ENCODE data around the gene MPDU1. TPM values are rescaled to one million over a fixed set of nuclear protein-coding genes. Genes with fewer than 3 reads are reported as not detected.
A peak's percentile ranks its signal among the peaks of the same experiment; 100 is the strongest.

Gene MPDU1
- total RNA-seq, 1 donor from 2014 or later, result 35.9 TPM

GRCh38 chr17:7587420-7588151 is 3.9 kb downstream of the MPDU1 start:
- Mint-ChIP-seq H3K4me1 (ENCODE audit: low read depth) (peaks cover 51% of the 10 kb centered on the region), H3K27me3 (ENCODE audit: low read depth) (no peaks in the 10 kb centered on the region), H3K27ac (ENCODE audit: unreplicated experiment) (peak overlapping the region; percentile 92), H3K9me3 (ENCODE audit: low read depth) (no peaks in the 10 kb centered on the region), H3K36me3 (ENCODE audit: low read depth) (peaks cover 16% of the 10 kb centered on the region), H3K4me3 (ENCODE audit: unreplicated experiment) (peak overlapping the region; percentile 47)
- TF ChIP-seq, protein P1, sequence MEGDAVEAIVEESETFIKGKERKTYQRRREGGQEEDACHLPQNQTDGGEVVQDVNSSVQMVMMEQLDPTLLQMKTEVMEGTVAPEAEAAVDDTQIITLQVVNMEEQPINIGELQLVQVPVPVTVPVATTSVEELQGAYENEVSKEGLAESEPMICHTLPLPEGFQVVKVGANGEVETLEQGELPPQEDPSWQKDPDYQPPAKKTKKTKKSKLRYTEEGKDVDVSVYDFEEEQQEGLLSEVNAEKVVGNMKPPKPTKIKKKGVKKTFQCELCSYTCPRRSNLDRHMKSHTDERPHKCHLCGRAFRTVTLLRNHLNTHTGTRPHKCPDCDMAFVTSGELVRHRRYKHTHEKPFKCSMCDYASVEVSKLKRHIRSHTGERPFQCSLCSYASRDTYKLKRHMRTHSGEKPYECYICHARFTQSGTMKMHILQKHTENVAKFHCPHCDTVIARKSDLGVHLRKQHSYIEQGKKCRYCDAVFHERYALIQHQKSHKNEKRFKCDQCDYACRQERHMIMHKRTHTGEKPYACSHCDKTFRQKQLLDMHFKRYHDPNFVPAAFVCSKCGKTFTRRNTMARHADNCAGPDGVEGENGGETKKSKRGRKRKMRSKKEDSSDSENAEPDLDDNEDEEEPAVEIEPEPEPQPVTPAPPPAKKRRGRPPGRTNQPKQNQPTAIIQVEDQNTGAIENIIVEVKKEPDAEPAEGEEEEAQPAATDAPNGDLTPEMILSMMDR (IDR thresholded peaks at IDR 0.05), result no peak
- DNase-seq (ENCODE audit: low spot score), result no peak

GRCh38 chr17:7588553-7589203 is 5.0 kb downstream of the MPDU1 start:
- Mint-ChIP-seq H3K9me3 (ENCODE audit: low read depth) (no peaks in the 10 kb centered on the region), H3K27me3 (ENCODE audit: low read depth) (no peaks in the 10 kb centered on the region), H3K4me1 (ENCODE audit: low read depth) (peaks cover 46% of the 10 kb centered on the region), H3K4me3 (ENCODE audit: unreplicated experiment) (no peak overlapping the region), H3K27ac (ENCODE audit: unreplicated experiment) (peak overlapping the region; percentile 92), H3K36me3 (ENCODE audit: low read depth) (peaks cover 23% of the 10 kb centered on the region)
- no peak for DNase-seq (ENCODE audit: low spot score)
- TF ChIP-seq, protein P1 (IDR thresholded peaks at IDR 0.05), result no peak

- peak; percentile 97 for DNase-seq (ENCODE audit: low spot score)
- H3K9me3 Mint-ChIP-seq (ENCODE audit: low read depth), result no peaks in the 10 kb centered on the region
- no peaks in the 10 kb centered on the region for H3K27me3 Mint-ChIP-seq (ENCODE audit: low read depth)
- H3K4me1 Mint-ChIP-seq (ENCODE audit: low read depth), result peaks cover 45% of the 10 kb centered on the region
- H3K27ac Mint-ChIP-seq (ENCODE audit: unreplicated experiment), result no peak overlapping the region
- H3K4me3 Mint-ChIP-seq (ENCODE audit: unreplicated experiment), result no peak overlapping the region
- TF ChIP-seq, protein P1 (IDR thresholded peaks at IDR 0.05), result peak; percentile 87
- H3K36me3 Mint-ChIP-seq (ENCODE audit: low read depth), result peaks cover 30% of the 10 kb centered on the region
Measured at GRCh38 chr17:7589204-7589868, 5.7 kb downstream of the MPDU1 start.

- Mint-ChIP-seq H3K4me1 (ENCODE audit: low read depth) (peaks cover 37% of the 10 kb centered on the region), H3K36me3 (ENCODE audit: low read depth) (peaks cover 33% of the 10 kb centered on the region), H3K4me3 (ENCODE audit: unreplicated experiment) (no peak within 1 kb of the TSS), H3K27me3 (ENCODE audit: low read depth) (no peaks in the 10 kb centered on the region), H3K9me3 (ENCODE audit: low read depth) (no peaks in the 10 kb centered on the region), H3K27ac (ENCODE audit: unreplicated experiment) (peak within 1 kb of the TSS; percentile 95)
- TF ChIP-seq, protein P1 (IDR thresholded peaks at IDR 0.05), result no peak
- no peak for DNase-seq (ENCODE audit: low spot score)
Measured at GRCh38 chr17:7589891-7590691, 6.4 kb downstream of the MPDU1 start, which contains the start of gene SOX15. SOX15 (minus strand) TSS chr17:7590094; CDS start chr17:7589676, 418 bp downstream.
